WI38 (cell line): ENCODE results near the gene MINDY4.

Source experiments
- H3K4me3 ChIP-seq: 2 replicates; pipeline ENCODE4 v1.5.1; 2011; ENCODE audit warnings: low read depth, mild to moderate bottlenecking, control low read depth, low read length
- CTCF ChIP-seq: IDR thresholded peaks from 2 replicates; pipeline ENCODE4 v1.5.1; 2012; ENCODE audit warnings: low read depth, mild to moderate bottlenecking, control low read depth, low read length

MINDY4 gene

GRCh38 chr7:30909431-30909830 is 138.2 kb downstream of the MINDY4 start:
- TF ChIP-seq CTCF, result no peak
- no peak overlapping the region for H3K4me3 ChIP-seq

- no peak for TF ChIP-seq CTCF
- H3K4me3 ChIP-seq, result no peak overlapping the region
Measured at GRCh38 chr7:30910411-30911073, 139.3 kb downstream of the MINDY4 start.

GRCh38 chr7:30911133-30911532 is 139.9 kb downstream of the MINDY4 start:
- no peak overlapping the region for H3K4me3 ChIP-seq

GRCh38 chr7:30911561-30911969 is 140.3 kb downstream of the MINDY4 start, which contains the start of gene AQP1:
Gene AQP1 (plus strand): TSS chr7:30911853. CDS start chr7:30911910, 57 bp downstream.
- no peak for TF ChIP-seq CTCF
- H3K4me3 ChIP-seq, result no peak within 1 kb of the TSS

More at GRCh38 chr7:30911133-30911532, 139.9 kb downstream of the MINDY4 start:
- no peak for TF ChIP-seq CTCF

GRCh38 chr7:30912021-30912730 is 141.0 kb downstream of the MINDY4 start:
- no peak for TF ChIP-seq CTCF
- H3K4me3 ChIP-seq, result no peak overlapping the region

GRCh38 chr7:30912731-30912985 is 141.4 kb downstream of the MINDY4 start:
- no peak for TF ChIP-seq CTCF
- H3K4me3 ChIP-seq, result no peak overlapping the region
